ENCODE data around the gene VAV2. TPM values are rescaled to one million over a fixed set of nuclear protein-coding genes. Genes with fewer than 3 reads are reported as not detected.

Gene VAV2
- polyA plus RNA-seq, 1 donor, result 17.3 TPM

DNA sequence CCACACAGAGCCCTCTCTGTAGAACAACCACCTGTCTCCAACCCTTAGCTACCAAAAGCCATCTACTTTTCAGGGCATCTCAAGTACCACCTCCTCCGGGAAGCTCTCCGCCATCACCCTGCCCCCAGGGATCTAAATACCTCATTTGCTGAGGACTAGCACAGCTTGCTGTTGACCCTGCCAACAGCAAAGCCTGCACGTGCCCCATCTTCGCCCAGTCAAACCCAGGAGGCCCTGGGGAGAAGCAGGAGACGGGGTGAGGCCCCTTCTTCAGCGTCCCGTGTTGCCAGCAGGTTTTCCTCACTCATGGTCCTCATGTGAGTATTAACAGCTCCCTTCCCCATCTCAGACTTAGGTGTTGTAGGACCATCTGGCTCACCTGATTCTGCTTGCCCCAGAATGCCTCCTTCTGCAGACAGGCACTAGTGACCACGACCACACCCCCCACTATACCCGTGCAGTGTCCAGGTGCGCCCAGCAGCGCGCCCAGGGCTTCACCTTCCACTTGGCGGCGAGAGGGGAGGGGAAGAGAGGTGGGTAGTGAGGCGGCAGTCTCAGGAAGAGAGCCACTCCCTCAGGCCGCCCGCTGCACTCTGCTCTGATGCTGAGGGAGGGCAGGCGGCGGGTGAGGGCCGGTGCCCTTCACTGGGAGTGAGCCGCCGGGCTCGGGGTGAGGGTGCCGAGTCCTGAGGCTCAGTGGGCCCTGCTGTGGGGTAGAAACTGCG is 11.1 kb downstream of the VAV2 start:
- no peak for DNase-seq

DNA sequence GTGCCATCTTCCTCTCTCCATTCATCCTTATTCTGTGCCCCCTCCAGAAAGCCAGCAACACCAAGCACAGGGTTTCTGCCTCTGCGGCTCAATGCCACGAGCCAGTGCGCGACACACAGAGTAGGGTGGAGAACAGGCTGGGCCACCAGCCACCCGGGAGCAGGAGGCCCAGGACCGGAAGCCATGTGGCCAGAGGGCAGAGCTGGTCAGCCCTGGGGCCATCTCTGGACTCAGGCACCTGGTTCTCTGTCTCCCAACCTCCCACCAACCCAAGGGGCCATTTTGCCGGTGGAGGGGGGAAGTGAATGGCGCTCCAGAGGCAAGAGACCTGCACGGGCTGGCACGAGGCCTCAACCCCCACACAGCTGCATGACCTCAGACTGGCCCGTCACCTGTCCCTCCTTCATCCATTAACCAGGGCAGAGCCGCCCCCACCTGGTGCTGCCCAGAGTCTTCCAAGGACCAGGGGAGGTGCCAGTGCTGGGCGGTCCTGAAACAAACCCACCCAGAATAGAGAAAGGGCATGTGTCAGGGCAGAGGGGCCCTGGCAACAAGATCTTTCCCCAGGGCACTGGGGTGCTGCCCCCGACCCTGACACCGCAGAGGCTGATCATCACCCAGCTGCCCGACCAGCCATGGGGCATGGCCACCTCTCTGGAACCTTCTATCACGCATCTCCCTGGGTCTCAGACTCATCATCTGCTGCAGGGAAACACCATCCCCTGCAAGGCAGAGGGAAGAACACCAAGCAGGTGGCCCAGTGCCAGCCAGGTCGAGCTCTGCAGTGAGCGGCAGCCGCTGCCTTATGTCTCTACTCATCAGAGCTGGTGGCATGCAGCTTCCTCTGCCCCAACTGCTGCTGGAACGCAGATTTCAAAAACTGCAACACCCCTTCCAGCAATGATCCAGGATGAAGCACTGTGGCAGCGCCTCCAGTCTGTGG is 11.9 kb downstream of the VAV2 start:
- DNase-seq, result no peak

DNA sequence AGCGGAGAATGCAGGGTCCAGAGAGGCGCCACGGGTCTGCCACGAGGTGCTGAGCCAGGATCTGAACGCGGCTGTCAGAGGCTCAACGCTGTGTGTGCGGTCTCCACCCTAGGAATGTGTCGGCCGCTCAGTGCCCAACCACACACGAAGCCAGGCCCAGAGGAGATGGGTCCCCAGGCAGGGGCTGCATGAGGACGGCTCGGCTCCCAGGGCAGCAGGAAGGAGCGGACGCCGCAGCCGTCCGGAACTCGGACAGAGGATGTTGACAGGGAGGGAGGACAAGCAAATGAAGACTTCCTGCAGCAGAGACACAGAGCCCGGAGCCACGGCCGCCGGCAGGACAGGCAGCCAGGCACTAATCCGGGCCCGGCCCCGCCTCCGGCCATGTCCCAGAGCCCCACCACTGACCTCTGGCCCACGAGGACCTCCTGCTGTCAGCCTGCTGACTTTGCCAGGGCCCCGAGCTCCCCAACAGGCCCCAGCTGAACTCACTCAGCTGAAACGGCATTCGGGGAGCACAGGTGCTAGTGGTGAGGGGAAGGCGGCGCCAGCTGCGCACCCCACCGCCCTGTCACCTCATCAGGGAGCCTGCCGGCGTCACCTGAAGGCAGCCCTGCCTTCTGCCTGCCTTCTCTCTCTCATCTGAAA is 12.7 kb downstream of the VAV2 start:
- peak; percentile 39 for DNase-seq

DNA sequence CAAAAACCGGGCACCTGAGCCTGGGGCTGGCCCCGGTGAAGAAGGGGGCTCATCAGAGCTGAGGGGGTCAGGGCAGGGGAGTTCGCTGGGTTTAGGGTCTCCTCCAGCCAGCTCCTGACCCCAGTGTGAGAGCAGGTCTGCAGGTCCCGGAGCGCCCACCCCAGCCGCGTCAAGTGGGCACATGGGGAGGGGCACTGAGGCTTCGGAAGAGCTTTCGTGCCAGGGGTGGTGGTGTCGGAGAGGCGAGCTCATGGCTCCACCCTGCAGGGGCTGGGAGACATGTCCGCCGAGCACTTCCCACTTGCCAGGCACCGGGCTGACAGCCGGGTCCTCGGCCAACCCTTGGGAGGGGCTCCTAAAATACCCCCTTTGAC is 13.2 kb downstream of the VAV2 start:
- no peak for DNase-seq

DNA sequence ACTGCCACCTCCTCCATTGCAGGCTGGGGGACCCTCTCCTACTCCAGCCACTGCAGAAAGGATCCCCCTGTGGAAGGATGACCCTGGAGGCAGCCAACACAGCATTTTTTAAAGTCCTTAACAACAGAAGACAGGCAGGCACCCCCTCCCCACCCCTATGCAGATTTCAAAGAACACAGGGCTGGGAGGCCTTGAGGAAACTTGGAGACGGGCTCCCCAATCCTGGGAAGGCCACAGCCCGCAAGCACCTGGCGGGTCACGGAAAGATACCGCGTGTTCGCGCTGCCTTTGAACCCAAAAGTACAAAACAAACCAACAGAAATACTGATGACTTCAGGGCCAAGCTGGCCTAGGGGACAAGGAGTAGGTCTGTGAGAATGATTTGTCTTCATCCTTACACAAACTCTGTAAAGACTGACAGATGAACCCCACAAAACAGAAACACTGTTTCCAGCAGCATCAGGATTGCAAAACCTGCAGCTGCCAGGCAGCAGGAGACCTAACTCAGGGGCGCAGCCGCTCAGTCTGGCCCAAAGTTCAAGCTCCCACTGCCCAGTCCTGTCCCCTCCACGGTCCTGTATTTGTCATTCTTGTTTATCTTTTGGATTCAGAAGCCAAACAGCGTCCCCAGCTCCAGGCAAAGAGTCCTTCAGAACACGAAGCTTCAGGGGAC is 13.8 kb downstream of the VAV2 start:
- DNase-seq, result no peak

DNA sequence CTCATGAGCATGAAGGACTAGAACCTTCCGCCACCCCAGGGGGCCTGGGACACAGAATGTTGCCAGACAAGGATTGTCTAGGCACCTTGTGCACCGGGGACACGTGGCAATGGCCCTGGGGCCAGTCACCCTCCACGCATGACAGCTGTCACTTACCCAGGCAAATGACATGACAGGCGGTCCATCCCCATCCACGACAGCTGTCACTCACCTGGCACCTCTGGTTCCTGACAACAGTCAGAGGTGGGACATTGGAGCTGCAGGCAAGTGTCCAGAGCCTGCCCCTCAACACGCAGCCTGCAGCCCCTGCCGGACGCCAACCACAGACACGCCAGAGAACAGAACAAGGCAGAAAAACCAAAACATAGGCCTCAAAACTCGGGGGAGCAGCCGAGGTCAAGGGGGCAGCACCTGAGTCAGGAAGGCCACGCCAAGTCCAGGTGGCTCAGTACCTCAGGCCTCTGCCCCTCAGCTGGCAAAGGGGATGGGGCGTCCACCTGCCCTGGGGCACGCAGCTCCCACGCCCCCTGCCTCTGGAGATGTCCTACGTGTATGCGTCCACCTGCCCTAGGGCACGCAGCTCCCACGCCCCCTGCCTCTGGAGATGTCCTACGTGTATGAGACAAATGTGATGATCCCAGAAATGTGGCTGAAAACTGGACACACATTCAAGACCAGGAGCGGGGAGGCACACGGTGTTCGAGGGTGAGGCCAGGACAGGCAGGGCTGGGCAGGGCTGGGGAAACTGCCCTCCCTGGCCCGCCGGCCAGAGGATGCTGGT is 14.5 kb downstream of the VAV2 start:
- DNase-seq, result no peak

DNA sequence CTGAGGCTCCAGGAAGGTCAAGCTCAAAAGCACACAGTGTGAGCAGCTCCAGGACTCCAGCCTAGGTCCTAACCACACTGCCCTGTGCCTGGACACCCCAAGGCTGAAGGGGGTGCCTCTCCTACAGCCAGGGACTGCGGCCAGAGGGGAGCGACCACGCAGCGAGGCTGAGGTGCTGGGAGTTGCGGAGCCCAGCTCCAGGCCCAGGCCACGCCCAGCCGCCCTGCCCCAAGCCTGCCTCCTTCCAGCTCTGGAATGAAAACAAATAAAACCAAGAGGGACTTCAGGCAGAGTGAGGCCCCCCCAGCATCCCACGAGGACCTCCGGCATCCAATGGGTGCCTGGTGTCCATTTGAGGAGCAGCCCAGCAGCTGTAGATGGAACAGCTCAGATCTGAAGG is 15.2 kb downstream of the VAV2 start:
- no peak for DNase-seq

DNA sequence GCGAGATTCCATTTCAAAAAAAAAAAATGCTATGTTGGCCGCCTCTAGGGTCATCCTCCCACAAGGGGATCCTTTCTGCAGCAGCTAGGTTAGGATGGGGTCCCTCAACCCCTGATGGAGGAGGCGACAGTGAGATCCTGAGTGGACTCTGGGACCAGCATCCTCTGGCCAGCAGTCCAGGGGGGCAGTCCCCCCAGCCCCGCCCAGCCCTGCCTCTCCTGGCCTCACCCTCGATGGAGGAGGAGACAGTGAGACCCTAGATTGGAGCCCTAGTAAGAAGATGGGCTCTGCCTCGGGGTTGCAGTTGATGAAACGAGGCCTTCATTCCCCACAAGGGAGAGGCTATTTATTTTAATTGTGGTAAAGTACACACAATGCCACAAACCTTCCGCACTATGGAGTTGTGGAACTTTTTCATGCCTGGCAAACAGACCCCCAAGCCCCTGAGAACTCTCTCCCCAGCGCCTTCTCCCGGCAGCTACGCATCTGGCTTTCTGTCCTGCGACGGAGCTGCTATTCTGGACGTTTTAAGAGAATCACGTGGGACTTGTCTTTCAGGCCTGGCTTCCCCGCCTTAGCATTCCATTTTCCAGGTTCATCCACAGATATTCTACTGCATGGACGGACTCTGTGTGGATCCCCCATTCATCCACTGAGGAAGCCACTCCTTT is 15.8 kb downstream of the VAV2 start:
- DNase-seq, result no peak

DNA sequence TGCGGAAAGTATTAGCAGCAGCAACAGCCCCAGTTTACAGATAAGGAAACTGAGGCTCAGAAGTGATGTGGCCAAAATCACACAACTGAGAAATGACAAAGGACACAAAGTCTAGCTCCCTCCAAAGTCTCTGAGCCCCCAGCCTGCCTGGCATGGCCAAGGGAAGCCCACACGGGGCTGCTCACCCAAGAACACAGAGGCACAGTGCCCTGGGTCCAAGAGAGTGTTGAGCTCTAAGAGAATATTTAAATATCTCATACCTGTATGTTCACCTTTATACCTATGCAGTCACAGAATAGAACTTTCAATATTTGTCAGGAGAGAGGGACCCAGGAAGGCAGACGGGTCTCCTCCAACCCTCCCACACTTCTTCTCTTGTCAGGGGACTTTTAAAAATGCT is 16.6 kb downstream of the VAV2 start:
- DNase-seq, result no peak

DNA sequence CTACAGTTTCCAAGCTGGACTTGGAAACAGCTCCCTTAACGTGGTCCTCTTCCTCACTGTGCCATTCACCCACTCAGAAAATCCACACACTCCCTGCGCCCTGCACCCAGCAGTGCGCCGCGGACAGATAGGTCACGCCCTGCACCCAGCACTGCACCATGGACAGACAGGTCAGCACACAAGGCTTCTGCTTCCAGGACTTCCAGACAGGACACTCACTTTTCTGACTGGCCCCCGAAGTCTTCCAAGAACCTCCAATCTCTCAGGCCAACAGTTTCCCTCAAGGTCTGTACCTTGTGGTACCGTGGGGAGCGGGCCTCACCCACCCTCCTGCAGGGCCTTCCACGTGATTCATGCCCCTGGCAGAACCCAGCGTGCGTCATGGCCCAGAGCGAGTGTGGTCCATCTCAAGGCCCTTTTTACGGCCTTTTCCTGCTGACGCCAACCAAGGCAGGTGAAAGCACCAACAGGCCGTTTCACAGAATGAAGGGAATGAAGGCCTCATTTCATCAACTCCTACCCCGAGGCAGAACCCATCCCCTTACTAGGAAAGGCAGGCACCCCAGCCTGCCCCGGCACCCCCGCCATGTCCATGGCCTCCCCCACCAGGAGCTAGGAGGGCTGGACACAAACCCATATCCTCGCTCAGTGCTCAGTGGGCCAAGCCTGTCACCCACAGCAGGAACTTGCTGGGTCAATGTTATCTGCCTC is 17.3 kb downstream of the VAV2 start:
- no peak for DNase-seq

DNA sequence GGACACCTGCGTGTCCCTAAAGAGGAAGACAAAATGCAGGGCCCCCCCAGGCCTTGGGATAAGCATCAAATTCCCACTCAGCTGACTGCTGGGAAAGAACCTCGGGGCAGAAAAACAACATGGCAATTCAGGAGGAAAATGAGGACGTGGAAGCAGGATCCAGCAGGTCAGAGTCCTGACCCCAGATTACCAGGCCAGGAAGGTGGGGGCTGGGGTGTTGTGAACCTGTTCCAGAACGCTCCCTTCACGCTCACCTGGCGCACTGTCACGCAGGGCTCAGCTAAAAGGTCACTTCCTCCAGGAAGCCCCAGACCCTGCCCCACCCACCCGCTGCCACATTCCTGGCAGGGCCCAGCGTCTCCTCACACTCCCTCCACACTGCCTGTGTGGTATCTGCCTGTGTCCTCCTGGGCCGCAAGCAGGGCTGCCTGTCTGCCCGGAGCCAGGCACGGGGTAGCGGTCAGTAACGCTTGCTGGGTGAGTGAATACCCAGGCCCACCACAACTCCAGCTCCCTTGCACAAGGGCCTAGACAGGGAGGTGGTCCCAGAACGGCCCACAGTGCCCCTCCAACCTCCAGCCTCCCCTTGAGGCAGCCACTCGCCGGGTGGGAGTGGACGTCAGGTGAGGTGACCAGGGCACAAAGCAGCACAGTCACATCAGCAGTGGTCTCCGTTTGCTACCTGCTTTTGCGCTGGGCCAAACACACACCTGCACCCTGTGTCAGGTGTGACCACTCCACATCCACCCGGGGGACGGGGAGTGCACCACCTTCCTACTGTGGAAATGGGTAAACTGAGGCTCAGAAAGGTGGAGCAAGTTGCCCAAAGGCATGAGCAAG is 18.1 kb downstream of the VAV2 start:
- DNase-seq, result no peak

DNA sequence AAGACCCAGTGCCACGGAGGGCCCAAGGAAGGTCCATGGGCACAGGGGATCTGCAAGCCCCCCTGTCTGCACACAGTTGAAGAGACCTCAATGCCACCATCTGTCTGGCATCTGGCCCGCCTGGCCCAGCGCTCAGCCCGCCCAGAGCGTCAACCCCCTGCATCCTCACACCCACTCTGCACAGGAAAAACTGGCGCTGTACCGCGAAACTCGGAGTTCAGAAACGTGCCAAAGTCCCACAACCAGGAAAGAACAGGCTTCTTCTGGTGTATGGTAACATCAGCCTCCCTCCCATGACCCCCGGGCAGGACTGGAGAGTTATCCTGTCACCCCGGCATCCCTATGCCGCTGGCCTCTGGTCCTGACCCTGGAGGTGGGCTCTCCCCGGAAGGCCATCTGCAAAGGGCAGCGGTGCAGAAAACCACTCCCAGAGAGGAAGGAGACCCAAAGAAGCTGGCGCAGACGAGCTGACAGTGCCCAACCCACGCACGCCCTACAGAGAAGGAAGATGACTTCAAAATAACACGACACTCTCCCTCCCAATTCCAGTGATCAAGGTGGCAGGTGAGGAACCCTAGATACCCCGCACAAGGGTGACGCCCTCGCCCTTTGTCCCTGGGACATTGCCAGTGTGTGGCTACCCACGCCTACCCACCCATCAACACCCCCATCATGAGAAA is 18.9 kb downstream of the VAV2 start:
- no peak for DNase-seq

DNA sequence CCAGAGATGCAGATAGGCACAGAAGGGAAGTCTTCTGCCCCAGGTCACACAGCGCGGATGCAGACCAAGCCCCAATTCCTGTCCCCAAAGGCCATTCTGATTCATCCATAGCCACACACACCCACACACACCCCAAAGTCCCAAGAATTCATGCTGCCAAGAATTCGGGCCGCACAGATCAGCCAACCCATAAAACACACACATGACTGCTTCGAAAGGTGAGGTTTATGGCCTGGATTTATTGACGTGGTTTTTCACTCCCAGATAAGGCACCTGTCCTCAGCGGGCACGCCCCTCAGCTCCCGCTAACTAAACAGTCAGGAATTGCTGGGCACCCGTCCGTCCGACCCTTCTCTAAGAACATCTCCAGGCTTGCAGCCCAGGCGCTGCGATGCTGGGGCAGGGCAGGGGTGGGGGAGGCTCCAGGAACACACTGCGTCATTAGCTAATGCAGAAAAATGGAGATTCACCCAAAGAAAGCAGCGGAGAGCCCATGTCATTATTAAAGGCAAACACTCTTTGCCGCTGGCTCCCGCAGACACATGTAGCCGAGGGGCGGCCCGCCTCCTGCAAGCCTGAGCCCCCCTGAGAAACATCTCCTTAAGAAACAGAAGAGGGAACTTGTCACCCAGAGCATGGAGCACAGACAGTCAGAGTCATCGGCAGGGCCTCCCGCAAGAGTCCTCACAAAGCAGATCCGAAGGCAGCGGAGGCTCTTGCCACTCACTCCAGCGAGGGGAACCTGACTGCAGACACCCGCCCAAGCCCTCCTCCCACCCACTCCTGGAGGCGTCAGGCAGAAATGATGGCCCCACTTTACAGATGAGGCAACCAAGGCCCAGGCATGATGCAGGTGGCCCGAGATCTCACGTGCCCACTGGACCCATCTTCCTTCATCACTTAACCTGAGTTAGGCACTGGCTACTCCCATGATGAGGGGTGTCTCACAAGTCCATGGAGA is 19.9 kb downstream of the VAV2 start:
- DNase-seq, result no peak

DNA sequence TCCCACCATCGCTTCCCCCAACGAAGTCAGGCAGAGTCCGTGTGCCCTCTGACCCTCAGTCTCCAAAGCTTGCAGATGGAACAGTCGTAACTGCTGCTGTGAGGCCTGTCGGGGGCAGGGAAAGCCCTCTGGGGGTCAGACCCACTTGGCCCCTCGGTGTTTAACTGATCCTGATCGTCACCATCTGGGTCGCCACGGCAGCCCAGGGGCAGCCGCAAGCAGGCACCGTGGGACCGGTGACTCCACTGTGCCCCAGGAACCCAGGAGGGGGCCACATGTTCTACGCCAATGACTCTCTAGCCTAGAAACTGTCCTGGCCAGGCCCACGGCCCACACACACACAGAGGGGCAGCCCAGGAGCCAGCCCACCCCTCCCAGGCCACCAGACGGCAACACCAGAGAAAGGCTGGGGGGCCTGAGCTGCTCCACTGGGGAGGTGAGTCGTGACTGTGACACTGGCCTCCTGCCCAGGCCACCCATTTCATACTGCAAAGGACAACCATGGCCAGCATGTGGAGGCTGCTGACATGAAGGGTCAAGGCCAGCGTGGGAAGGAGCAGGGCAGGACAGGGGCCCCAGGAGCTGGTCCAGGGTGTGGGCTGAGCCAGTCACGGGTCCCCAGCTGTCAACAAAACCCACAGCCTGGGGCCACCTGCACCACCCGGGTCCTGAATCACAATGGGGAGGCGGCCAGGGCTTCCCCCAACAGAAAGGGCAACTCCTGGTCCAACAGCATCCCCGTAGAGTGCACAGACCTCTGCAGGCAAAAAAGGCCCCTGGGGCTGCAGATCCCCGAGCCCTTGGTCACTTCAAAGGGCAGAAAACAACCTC is 20.8 kb downstream of the VAV2 start:
- no peak for DNase-seq

DNA sequence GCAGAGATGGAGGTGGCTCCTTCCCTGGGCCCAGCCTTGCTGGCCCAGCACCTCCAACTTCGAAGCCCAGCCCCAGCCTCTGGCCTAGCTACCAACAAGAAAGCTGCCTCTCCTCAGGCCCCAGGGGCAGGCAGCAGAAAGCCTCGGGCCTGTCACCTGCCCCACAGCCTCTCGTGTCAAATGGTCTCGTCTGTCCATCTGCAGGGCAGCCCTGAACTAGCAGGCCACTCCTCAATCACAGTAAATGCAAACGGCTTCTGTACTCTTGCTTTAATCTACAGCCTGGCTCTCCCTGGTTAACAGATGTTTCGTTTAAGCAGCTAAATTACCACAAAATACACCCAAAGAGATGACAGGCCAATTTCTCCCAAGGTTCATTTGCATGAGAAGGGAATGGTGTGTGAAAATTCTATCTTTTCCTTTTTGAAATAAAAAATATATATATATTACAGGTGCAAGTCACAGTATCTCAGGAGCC is 21.5 kb downstream of the VAV2 start:
- no peak for DNase-seq

DNA sequence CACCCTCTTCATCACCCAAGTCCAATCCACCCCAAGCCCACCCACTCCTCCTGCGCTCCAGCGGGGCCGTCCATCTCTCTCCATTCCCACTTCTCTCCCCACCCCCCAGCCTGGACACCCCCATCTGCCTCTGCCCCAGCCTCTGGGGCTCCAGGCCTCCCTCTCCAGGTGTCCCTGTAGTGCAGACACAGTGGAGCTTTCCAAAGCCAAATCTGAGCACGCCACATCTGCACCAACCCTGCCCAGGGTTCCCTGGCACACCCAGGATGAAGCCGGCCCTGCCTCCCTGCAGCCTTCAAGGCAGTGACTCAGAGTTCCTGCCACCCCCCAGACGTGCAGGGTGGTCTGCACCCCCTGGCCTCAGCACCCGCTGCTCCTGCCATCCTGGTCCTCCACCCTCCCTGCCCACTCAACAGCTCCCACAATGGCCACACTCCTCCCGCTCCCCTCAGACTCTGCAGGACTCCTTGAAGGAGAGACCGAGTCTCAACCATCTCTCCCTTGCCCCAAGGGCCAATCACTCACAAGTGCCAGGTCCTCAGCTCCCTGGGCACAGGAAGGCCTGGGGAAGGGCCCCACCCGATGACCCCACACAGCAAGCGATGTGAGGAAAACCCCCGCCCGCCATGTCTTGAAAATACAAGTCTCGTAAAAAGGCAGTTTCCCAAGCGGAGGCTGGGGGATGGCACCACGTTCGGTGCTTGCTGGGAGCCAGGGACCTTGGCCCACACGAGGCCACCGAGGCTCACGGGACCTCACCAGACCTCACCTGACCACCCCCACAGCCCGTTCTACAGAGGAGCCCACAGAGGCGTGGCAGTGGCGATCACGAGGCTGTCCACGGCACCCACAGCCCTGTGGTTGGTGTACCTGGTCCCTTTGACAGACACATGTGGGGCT is 22.2 kb downstream of the VAV2 start:
- no peak for DNase-seq

All from hindlimb muscle (tissue), 1 donor.